ENCODE data around the gene TACSTD2.

GRCh38 chr1:58551186-58552140 lies 25.6 kb downstream of the TACSTD2 start:
- TF ChIP-seq CTCF (IDR thresholded peaks at IDR 0.05) (no peak), POLR2AphosphoS5 (IDR thresholded peaks at IDR 0.05) (no peak)
